Common myeloid progenitor, CD34-positive (primary cell): ENCODE measurements around the gene NYAP1.
A peak's percentile ranks its signal among the peaks of the same experiment; 100 is the strongest.
"Not testable (repeated sequence)": the region's sequence is repeated elsewhere in the genome, so short reads cannot be mapped to it uniquely, and the experiment has no call there.

ENCODE experiments used
- CTCF ChIA-PET: fragments of 350-600 bp; sonication (Branson Sonifier 250); formaldehyde crosslinking; loops from one replicate; lab custom pipeline; 2021; ENCODE audit warnings: antibody characterized with exemption; lab: Charles Lee
- POLR2A ChIA-PET: fragments of 350-600 bp; sonication (Branson Sonifier 250); formaldehyde crosslinking; loops from one replicate; lab custom pipeline; 2021; ENCODE audit warnings: antibody characterized with exemption; lab: Charles Lee
- DNase-seq, 3 donors: peaks; one replicate each; pipeline versions ENCODE4 v3.0.0 to v3.0.0-alpha.2; 2013
- H3K27ac ChIP-seq, 2 experiments: 1 replicate in 1 of 2; 2 replicates in 1 of 2; pipeline ENCODE4 v1.7.0; 2013; ENCODE audit warnings: inconsistent platforms in 2 of 2, low read length in 2 of 2, mild to moderate bottlenecking in 2 of 2, low read depth in 1 of 2, moderate library complexity in 1 of 2; ENCODE audit not compliant: severe bottlenecking in 2 of 2, insufficient read depth in 1 of 2, poor library complexity in 1 of 2
- H3K27me3 ChIP-seq, 5 experiments: replicated peaks in 2 of 5; 1 replicate in 3 of 5; 2 replicates in 2 of 5; pipeline versions ENCODE4 v1.6.1 to v1.7.0; 2013; ENCODE audit warnings: low read length in 4 of 5, mild to moderate bottlenecking in 2 of 5, moderate library complexity in 2 of 5, inconsistent platforms in 1 of 5; ENCODE audit not compliant: insufficient read depth in 5 of 5, control insufficient read depth in 4 of 5
- H3K36me3 ChIP-seq, 4 experiments: 1 replicate in 2 of 4; 2 replicates in 2 of 4; pipeline versions ENCODE4 v1.6.1 to v1.7.0; 2013; ENCODE audit warnings: low read length in 3 of 4, control low read depth in 1 of 4, mild to moderate bottlenecking in 1 of 4; ENCODE audit not compliant: control insufficient read depth in 4 of 4, insufficient read depth in 4 of 4
- H3K4me1 ChIP-seq, 4 experiments: 1 replicate in 3 of 4; 2 replicates in 1 of 4; pipeline versions ENCODE4 v1.6.1 to v1.7.1; 2013; ENCODE audit warnings: low read length in 3 of 4, mild to moderate bottlenecking in 3 of 4, control low read depth in 1 of 4, inconsistent platforms in 1 of 4, moderate library complexity in 1 of 4; ENCODE audit not compliant: control insufficient read depth in 4 of 4, insufficient read depth in 4 of 4; ENCODE audit errors: control extremely low read depth in 1 of 4
- H3K4me3 ChIP-seq, 7 experiments: 1 replicate in 4 of 7; 2 replicates in 3 of 7; pipeline versions ENCODE4 v1.5.1 to v1.7.0; 2013; ENCODE audit warnings: mild to moderate bottlenecking in 7 of 7, low read length in 6 of 7, moderate library complexity in 6 of 7, inconsistent platforms in 2 of 7, low read depth in 2 of 7, control low read depth in 1 of 7; ENCODE audit not compliant: insufficient read depth in 4 of 7, control insufficient read depth in 1 of 7; ENCODE audit errors: extremely low read depth in 1 of 7
- H3K9me3 ChIP-seq, 5 experiments: 1 replicate in 4 of 5; 2 replicates in 1 of 5; pipeline versions ENCODE4 v1.6.1 to v1.7.1; 2013; ENCODE audit warnings: low read length in 4 of 5, mild to moderate bottlenecking in 2 of 5, inconsistent platforms in 1 of 5, low read depth in 1 of 5, moderate library complexity in 1 of 5; ENCODE audit not compliant: control insufficient read depth in 4 of 5, insufficient read depth in 2 of 5; ENCODE audit errors: control extremely low read depth in 1 of 5
- WGBS: methylation state at CpG from one replicate; pipeline ENCODE4 v1.1.5; 2013; ENCODE audit not compliant: insufficient coverage; 5-methylcytosine and 5-hydroxymethylcytosine counted together

Gene NYAP1

GRCh38 chr7:100447363-100447762 is 36.4 kb upstream of the NYAP1 start:
- not testable (repeated sequence) for H3K27ac ChIP-seq, H3K27me3 ChIP-seq, H3K4me3 ChIP-seq, DNase-seq, H3K9me3 ChIP-seq, H3K36me3 ChIP-seq
- ChIA-PET POLR2A (interaction anchor here (0.7 to 3.1 kb wide), 2 partner anchors 18 to 47 kb away, joined by 5 to 8 read pairs; partner anchors contain the start of genes MEPCE and ZCWPW1), CTCF (interaction anchor here (1.2 to 20.5 kb wide), 7 partner anchors 6 to 40 kb away, joined by 3 to 160 read pairs (median 5); partner anchors contain the start of gene PPP1R35)
- peaks cover 2 to 37% (median 24%) of the 10 kb centered on the region in 4 experiments for H3K4me1 ChIP-seq
- WGBS, result 100% methylated on average over 3 of the region's 8 CpGs

GRCh38 chr7:100449190-100449795 is 34.4 kb upstream of the NYAP1 start:
- 97% methylated on average over 6 of the region's 13 CpGs for WGBS
- H3K9me3 ChIP-seq, result no peaks in the 10 kb centered on the region
- DNase-seq, result no peak
- H3K4me1 ChIP-seq, result peaks cover 2 to 38% (median 28%) of the 10 kb centered on the region in 4 experiments
- no peaks in the 10 kb centered on the region for H3K27me3 ChIP-seq
- ChIA-PET POLR2A (interaction anchor here (2.8 kb wide), 1 partner anchor 20 kb away, joined by 27 read pairs; the partner anchor contains the start of genes MEPCE and ZCWPW1), CTCF (interaction anchor here (0.6 to 9.7 kb wide), 9 partner anchors 9 to 256 kb away, joined by 3 to 160 read pairs (median 3); partner anchors contain the start of genes MEPCE, POP7, PPP1R35 and ZCWPW1)
- no peaks in the 10 kb centered on the region for H3K36me3 ChIP-seq
- H3K4me3 ChIP-seq, result no peak overlapping the region
- no peak overlapping the region for H3K27ac ChIP-seq

GRCh38 chr7:100452513-100452912 is 31.2 kb upstream of the NYAP1 start:
- WGBS, result 100% methylated on average over 1 of the region's 3 CpGs
- ChIA-PET CTCF (interaction anchor here (1.1 to 9.7 kb wide), 5 partner anchors 10 to 160 kb away, joined by 3 to 160 read pairs (median 4); partner anchors contain the start of genes MEPCE, MOSPD3, PPP1R35 and SPACDR), POLR2A (no interaction called here)

GRCh38 chr7:100453854-100454253 is 29.9 kb upstream of the NYAP1 start:
- H3K36me3 ChIP-seq, H3K27me3 ChIP-seq, H3K4me3 ChIP-seq, DNase-seq, H3K9me3 ChIP-seq: not testable (repeated sequence)
- Histone ChIP-seq H3K4me1 (peaks cover 4 to 30% (median 24%) of the 10 kb centered on the region in 4 experiments), H3K27ac (peak overlapping the region in 1 of 2 experiments; percentile 5)
- 95% methylated on average over 7 of the region's 8 CpGs for WGBS
- ChIA-PET POLR2A (interaction anchor here (1.5 to 3.1 kb wide), 2 partner anchors 17 to 25 kb away, joined by 3 to 24 read pairs; partner anchors contain the start of genes MEPCE, PPP1R35 and ZCWPW1), CTCF (interaction anchor here (0.9 to 9.7 kb wide), 9 partner anchors 11 to 135 kb away, joined by 3 to 160 read pairs (median 4); partner anchors contain the start of genes MEPCE, PPP1R35, SPACDR and ZCWPW1)

More at GRCh38 chr7:100452513-100452912, 31.2 kb upstream of the NYAP1 start:
- peaks cover 4 to 30% (median 24%) of the 10 kb centered on the region in 4 experiments for H3K4me1 ChIP-seq
- no peak for DNase-seq
- no peaks in the 10 kb centered on the region for H3K36me3 ChIP-seq
- H3K27me3 ChIP-seq, result no peaks in the 10 kb centered on the region
- no peak overlapping the region for H3K4me3 ChIP-seq
- no peak overlapping the region for H3K27ac ChIP-seq
- H3K9me3 ChIP-seq, result no peaks in the 10 kb centered on the region

GRCh38 chr7:100455206-100455605 is 28.5 kb upstream of the NYAP1 start:
- no peak for DNase-seq
- no peak overlapping the region for H3K27ac ChIP-seq
- POLR2A ChIA-PET, result interaction anchor here (0.6 to 3.1 kb wide), 4 partner anchors 19 to 26 kb away, joined by 3 to 24 read pairs (median 3); partner anchors contain the start of genes MEPCE, PPP1R35 and ZCWPW1
- WGBS, result 100% methylated on average over 2 of the region's 3 CpGs
- no peak overlapping the region for H3K4me3 ChIP-seq
- no peaks in the 10 kb centered on the region for H3K9me3 ChIP-seq
- peaks cover 0 to 4% (median under 1%) of the 10 kb centered on the region in 4 experiments for H3K36me3 ChIP-seq
- no peaks in the 10 kb centered on the region for H3K27me3 ChIP-seq
- peaks cover 4 to 25% (median 23%) of the 10 kb centered on the region in 4 experiments for H3K4me1 ChIP-seq
- CTCF ChIA-PET, result interaction anchor here (1.1 to 9.7 kb wide), 18 partner anchors 11 to 131 kb away, joined by 3 to 160 read pairs (median 4); partner anchors contain the start of genes FBXO24, MEPCE, PPP1R35 and TSC22D4

- 91% methylated on average over 9 of the region's 14 CpGs for WGBS
- ChIA-PET POLR2A (interaction anchor here (0.6 kb wide), 1 partner anchor 59 kb away, joined by 6 read pairs; no protein-coding TSS in a partner anchor), CTCF (interaction anchor here (1.1 to 9.7 kb wide), 9 partner anchors 9 to 130 kb away, joined by 3 to 160 read pairs (median 4); partner anchors contain the start of genes FBXO24, MEPCE, PPP1R35 and TSC22D4)
- no peaks in the 10 kb centered on the region for H3K27me3 ChIP-seq
- DNase-seq, result no peak
- no peak overlapping the region for H3K4me3 ChIP-seq
- H3K9me3 ChIP-seq, result no peaks in the 10 kb centered on the region
- H3K27ac ChIP-seq, result no peak overlapping the region
- H3K4me1 ChIP-seq, result peaks cover 4 to 24% (median 20%) of the 10 kb centered on the region in 4 experiments
- H3K36me3 ChIP-seq, result peaks cover 2 to 13% (median 8%) of the 10 kb centered on the region in 4 experiments
These were observed 27.2 kb upstream of the NYAP1 start for GRCh38 chr7:100456562-100456961.
